Islet precursor cell (in vitro differentiated cells): Measurements from ENCODE around the gene RARS1.
"Not testable (repeated sequence)": the region's sequence is repeated elsewhere in the genome, so short reads cannot be mapped to it uniquely, and the experiment has no call there.

Experiments
- DNase-seq: peaks from one replicate; pipeline ENCODE4 v3.0.0-alpha.2; 2018

RARS1 gene

GRCh38 chr5:168482361-168482760 lies 3.9 kb upstream of the RARS1 start:
- no peak for DNase-seq

DNA sequence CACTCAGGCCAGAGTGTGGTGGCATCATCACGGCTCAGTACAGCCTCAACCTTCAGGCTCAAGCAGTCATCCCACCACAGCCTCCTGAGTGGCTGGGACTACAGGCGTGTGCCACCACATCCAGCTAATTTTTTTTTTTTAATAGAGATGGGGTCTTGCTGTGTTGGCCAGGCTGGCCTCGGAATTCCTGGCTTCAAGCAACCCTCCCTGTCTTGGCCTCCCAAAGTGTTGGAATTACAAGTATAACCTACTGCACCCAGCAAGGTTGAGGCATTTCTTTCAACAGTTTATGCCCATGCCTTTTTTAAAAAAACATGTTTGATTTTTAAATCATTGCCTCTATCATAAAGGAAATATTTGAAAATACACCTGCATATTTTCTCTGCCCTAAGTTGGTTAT lies 2.8 kb downstream of the RARS1 start:
- no peak for DNase-seq

- no peak for DNase-seq
These were observed 7.8 kb downstream of the RARS1 start for GRCh38 chr5:168494057-168494555.

GRCh38 chr5:168502563-168503237 lies 16.4 kb downstream of the RARS1 start:
- no peak for DNase-seq

- no peak for DNase-seq
These were observed 27.7 kb downstream of the RARS1 start for GRCh38 chr5:168513861-168514428.

DNA sequence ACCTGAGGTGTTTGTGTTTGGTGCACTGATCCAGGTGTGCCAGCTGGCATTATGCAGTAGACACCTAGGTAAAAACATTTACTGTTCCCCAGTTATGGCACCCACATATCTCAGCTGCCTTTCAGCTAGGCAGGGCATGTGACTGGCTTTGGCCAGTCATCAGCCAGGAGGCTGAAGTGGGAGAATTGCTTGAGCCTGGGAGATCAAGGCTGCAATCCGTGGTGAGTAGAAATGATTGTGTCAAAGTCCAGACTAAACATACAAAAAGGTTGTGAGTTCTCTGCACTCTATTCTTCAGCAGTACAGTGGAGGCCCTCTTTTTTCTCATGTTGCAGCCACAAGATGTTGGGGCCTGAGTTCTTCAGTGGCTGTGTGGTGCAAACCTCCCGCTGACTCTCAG lies 39.6 kb downstream of the RARS1 start:
- no peak for DNase-seq

DNA sequence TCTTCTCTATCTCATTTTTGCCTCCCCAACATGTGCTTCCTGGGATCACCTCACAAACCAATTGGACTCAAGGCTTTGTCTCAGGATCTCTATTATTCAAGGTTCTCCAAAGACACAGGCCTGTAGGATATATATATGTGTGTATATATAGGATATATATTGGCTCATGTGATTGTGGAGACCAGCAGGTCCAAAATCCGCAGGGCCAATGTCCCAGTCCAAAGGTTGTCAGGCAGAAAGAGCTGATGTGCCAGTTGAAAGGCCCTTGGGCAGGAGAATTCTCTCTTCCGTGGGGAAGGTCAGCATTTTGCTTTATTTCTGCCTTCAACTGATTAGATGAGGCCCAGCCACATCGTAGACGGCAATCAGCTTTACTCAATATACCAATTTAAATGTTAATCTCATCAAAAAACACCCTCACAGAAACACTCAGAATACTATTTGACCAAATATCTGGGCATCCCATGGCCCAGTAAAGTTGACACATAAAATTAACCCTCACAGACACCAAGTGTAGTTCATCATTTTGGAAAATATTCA lies 41.6 kb downstream of the RARS1 start:
- no peak for DNase-seq

GRCh38 chr5:168528521-168529373 lies 42.5 kb downstream of the RARS1 start, which contains the start of gene FBLL1:
TSS of gene FBLL1 (plus strand) at chr5:168529305. CDS start at chr5:168529505, 200 bp downstream.
- peak; percentile 71 for DNase-seq

DNA sequence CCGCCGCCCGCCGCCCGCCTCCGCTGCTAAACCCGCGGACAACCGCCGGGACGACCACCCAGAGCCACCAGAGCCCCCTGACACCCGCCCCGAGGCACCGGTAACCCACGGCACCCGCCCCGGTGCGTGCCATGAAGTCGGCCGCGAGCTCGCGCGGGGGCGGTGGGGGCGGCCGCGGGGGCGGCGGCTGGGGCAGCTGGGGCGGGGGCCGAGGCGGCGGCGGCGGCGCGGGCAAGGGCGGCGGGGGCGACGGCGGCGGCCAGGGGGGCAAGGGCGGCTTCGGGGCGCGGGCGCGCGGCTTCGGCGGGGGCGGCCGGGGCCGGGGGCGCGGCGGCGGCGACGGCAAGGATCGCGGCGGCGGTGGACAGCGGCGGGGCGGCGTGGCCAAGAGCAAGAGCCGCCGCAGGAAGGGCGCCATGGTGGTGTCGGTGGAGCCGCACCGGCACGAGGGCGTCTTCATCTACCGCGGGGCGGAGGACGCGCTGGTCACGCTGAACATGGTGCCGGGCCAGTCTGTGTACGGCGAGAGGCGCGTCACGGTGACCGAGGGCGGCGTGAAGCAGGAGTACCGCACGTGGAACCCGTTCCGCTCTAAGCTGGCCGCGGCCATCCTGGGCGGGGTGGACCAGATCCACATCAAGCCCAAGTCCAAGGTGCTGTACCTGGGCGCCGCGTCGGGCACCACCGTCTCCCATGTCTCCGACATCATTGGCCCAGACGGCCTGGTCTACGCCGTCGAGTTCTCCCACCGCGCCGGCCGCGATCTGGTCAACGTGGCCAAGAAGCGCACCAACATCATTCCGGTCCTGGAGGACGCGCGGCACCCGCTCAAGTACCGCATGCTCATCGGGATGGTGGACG lies 43.3 kb downstream of the RARS1 start:
- DNase-seq, result no peak

DNA sequence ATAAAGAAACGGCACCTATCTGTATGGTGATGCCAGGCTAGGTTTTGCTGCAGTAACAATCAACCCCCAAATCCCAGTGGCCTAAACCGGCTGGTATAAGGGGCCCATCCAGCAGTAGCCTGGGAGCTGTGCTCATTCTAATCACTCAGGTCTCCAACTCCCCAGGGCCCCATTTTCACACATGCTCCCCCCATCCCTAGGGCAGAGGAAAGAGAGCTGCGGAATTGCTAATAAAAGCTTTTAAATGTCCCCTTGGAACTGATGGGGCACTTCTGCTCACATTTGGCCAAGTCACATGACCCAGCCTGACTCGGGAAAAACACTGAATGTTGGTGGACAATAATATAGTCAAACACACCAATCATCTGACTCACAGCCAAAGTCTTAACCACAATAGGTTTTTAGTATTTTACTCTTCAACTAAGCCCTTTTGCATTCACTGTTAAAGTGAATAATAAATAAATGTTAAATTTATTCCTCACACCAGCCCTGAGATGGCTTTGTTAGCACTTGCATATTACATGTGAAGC lies 44.4 kb downstream of the RARS1 start:
- DNase-seq, result no peak

DNA sequence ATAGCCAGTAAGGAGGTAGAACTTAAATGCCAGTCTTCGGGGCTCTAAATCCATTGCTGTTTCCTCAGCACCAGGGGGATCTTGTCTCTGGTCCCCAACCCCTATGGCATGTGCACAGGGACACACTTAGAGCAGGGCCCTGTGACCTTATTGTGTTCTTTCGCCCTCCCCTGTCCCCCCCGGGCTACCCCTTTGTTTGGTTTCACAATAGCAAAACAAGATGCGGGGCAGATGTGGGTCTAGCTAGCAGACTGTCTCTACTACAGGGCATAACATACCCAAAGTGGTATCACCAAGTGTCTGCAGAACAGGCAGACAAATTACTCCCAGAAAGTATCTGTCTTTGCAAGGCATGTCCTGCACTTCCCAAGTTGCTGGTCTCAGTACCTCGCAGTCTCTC lies 44.9 kb downstream of the RARS1 start:
- DNase-seq, result no peak

DNA sequence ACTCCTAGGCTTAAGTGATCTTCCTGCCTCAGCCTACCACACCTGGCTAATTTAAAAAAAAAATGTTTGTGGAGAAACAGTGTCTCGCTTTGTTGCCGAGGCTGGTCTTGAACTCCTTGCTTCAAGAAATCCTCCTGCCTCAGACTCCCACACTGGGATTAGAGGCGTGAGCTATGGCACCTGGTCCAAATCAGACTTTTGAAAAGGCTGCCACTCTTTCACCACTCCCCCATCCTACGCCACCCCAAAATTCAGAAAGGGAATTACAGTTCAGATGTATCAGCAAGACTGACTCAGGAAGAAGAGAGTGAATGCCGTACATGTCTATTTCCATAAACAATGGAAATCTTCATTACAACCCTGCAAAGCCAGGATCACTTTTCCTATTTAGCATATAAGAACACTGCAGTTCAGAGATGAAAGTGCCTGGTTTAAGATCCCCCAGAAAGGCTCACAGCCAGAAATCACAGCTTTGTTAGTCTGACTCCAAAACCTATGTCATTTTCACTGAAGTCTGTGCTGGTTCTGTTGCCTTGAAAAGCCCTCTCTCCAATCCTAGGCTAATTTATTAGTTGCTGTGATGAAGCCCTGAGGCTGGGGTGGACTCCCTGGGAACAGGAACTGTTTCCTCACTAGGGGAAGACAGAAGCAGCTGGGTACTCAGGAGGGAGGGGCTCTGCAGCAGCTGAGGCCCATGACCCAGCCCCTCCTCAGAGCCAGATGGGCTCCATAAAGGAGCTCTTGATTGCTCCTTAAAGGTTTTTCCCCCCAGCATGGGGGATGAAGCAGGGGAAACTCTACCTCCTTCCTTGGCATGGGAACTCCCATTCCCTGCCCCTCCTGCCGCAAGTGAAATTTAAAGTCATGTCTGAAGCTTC lies 46.0 kb downstream of the RARS1 start:
- DNase-seq, result no peak

GRCh38 chr5:168534351-168534750 lies 48.1 kb downstream of the RARS1 start:
- DNase-seq, result not testable (repeated sequence)

DNA sequence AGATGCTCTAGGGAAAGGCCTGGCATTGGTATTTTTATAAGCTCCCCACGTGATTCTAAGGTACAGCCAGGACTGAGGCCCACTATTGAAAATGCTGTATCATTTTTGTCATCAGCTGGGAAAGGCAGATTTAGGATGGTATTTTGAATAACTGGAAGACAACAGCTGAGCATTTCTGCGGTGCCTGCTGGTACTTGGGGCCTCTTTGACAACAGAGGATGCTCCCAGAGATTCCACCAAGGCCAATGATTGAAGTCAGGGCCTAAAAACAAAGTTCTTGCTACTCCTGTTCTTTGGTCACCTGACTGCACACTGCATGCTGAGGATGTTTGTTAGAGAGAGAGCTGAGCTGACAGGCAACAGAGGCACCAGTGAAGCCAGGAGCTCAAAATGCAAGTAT lies 50.9 kb downstream of the RARS1 start:
- no peak for DNase-seq

DNA sequence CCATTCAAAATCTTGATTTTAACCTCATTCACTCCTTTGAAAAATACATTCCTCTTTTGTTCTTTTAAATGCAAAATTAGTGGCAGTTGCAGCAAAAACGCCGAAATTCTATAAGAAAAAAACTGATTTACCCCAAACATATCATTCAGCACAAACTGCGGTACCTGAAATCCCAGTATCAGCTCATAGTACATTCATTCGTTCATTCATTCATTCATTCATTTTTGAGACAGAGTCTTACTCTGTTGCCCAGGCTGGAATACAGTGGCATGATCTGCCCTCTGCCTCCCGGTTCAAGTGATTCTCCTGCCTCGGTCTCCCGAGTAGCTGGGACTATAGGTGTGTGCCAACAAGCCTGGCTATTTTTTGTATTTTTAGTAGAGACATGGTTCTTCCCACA lies 63.3 kb downstream of the RARS1 start:
- DNase-seq, result no peak

DNA sequence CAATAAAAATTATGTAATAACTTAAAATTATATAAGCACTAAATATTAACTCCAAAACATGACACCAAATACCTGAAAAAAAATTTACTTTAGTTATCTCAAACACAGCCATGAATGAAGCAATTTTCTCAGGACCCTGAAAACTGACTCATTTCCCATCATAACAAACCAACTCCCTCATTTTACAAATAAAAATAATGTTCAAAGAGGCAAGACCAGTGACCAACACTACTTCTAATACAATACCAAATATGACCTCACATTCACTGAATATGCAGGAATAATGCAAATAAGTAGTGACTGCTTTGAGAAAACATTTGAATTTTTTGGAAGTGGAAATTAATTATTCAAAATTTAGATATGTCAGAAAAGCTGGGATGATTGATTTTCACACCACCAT lies 64.4 kb downstream of the RARS1 start:
- no peak for DNase-seq

DNA sequence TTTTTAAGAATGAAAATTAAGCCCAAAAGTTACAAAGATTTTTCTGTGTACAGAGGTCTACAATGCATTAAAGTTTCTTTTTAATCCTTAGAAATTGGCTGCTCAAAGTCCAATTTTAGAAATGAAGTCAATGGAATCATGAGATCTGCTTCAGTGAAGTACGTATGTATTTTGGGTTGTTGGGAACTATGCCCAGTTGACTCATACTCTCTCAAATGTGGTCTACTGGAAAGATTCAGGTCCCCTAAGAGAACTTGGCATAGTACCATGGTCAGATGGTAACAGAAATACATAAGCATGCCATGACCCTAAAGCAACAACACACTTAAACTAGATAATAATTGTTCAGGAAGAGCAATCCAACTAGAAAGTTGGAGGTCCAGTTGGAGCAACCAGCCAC lies 65.9 kb downstream of the RARS1 start:
- DNase-seq, result no peak

DNA sequence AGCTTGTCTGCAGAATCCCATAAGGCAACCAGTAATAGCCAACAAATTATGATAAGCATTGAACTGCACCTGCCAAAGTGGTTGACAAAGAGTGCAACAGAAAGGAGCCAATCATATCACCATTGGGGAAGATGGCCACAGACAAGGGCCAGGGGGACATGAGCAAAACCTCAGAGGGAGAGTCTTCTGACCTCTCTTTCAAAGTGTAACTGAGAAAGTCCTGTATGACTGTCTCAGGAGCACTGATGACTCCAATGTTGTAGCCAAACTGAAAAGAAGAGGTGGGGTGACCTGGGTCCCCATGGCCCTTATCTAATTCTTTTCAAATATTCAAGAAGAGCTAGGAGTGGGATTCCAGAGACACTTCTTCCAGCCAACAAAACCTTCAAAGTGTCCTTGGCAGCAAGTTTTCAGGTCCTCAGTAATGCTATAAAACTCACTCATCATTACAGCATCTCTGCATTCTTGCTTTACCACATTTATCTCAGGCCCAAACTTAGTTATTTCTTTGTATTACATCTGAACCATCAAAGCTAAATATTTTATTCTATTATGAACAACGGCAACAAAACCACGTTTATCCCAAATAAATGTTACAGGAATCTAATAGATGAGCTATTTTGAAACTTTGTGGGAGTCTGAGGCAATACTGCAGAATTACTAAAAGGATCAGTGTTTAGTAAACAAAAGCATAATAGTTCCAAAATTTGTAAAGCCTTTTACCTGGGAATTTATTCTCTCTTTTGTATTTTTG lies 67.3 kb downstream of the RARS1 start:
- DNase-seq, result no peak

GRCh38 chr5:168557389-168557788 lies 71.1 kb downstream of the RARS1 start:
- DNase-seq, result no peak

DNA sequence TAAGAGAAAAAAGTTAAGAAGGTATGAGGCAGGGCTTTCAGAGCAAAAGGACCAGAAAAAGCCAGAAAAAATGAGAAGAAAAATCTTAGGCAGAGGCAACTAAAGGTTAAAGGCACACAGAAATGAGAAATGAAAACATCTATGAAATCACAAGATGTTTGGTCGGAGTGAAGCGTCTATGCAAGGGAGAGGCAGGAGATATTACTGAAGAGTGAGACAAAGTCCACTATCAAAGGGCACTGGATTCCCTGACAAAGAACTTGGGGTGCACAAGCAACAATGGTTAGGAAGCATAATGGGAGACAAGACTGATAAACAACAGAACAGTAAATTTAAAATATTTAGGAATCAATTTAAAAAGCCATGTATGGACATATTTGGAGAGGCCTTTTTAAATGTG lies 76.0 kb downstream of the RARS1 start:
- no peak for DNase-seq
